Measurements from ENCODE around the gene ISM2.

Gene ISM2

DNA sequence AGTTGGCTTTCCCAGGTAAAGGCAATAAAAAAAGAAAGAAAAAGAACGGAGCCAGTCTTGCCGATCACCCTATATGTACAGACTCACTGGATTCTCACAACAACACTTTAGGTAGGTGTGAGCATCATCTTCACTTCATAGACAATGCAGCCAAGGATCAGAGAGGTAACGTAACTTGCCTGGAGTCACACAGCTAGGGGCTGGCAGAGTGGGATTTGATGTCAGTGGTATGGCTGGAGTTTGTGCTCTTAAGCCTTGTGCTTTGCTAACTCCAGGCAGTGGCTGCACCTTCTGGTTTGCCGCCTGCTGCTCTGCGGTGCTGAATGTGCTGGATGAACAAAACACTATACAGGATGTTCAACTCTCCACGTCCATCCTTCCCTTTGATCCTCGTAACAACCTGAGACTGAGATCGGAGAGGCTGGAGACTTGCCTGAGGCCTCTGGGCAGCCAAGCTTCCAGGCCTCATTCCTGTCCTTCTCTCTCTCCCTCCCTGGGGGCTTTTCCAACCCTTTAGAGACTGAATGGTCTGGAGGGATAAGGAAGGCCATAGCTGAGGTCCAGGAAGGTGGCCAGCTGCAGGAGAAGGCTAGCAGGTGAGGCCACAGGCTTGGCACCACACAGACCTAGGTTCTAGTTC, 8.1 kb downstream of the ISM2 start:
- Histone ChIP-seq H2AK5ac (ENCODE audit: low read length) (no peak overlapping the region), H4K8ac (ENCODE audit: low read depth, low read length) (no peak overlapping the region), H3K4me1 (ENCODE audit: control insufficient read depth in 1 of 2, insufficient read depth in 2 of 2, low read length in 2 of 2) (peaks cover 2% of the 10 kb centered on the region in 2 experiments), H3K79me1 (ENCODE audit: low read length) (no peaks in the 10 kb centered on the region), H2BK120ac (ENCODE audit: insufficient read depth, low read length, poor library complexity) (no peak overlapping the region), H4K12ac (ENCODE audit: low read depth, low read length) (no peak overlapping the region), H3K4ac (ENCODE audit: low read depth, low read length) (no peak overlapping the region), H3K27ac (ENCODE audit: low read depth, low read length) (no peak overlapping the region), H2BK5ac (ENCODE audit: low read depth, low read length, poor library complexity) (no peak overlapping the region), H3K27me3 (ENCODE audit: insufficient read depth, low read length) (no peaks in the 10 kb centered on the region), H3K36me3 (ENCODE audit: control insufficient read depth in 1 of 2, insufficient read depth in 2 of 2, low read length in 2 of 2) (no peaks in the 10 kb centered on the region), H3K4me3 (ENCODE audit: low read depth, low read length) (no peak overlapping the region), H3K18ac (ENCODE audit: low read length) (no peak overlapping the region), H4K91ac (ENCODE audit: low read depth, low read length) (no peak overlapping the region), H3K4me2 (ENCODE audit: low read length) (no peak overlapping the region), H3K9me3 (ENCODE audit: insufficient read depth, low read depth, low read length) (peaks cover under 1% of the 10 kb centered on the region), H3K14ac (ENCODE audit: low read length) (no peak overlapping the region), H3K9ac (ENCODE audit: low read length) (no peak overlapping the region), H3K23ac (ENCODE audit: low read length) (no peak overlapping the region), H3K79me2 (ENCODE audit: control insufficient read depth, insufficient read depth, low read length, poor library complexity) (no peaks in the 10 kb centered on the region), H2AFZ (ENCODE audit: insufficient read depth, low read length, poor library complexity) (no peak overlapping the region), H2BK12ac (ENCODE audit: low read length) (no peak overlapping the region)
- peak in 1 of 2 donors; percentile 62 for DNase-seq
- no CpG with 5 or more reads among the region's 8 CpGs for WGBS (ENCODE audit: extremely low coverage, insufficient coverage, insufficient read length)

- no peak overlapping the region for H2AFZ ChIP-seq (ENCODE audit: insufficient read depth, low read length, poor library complexity)
- H2BK12ac ChIP-seq (ENCODE audit: low read length), result no peak overlapping the region
- H2BK120ac ChIP-seq (ENCODE audit: insufficient read depth, low read length, poor library complexity), result no peak overlapping the region
- no CpG with 5 or more reads among the region's 6 CpGs for WGBS (ENCODE audit: extremely low coverage, insufficient coverage, insufficient read length)
- no peaks in the 10 kb centered on the region for H3K27me3 ChIP-seq (ENCODE audit: insufficient read depth, low read length)
- H3K4ac ChIP-seq (ENCODE audit: low read depth, low read length), result no peak overlapping the region
- H4K12ac ChIP-seq (ENCODE audit: low read depth, low read length), result no peak overlapping the region
- no peak overlapping the region for H3K4me2 ChIP-seq (ENCODE audit: low read length)
- no peak overlapping the region for H3K23ac ChIP-seq (ENCODE audit: low read length)
- H2BK5ac ChIP-seq (ENCODE audit: low read depth, low read length, poor library complexity), result no peak overlapping the region
- no peaks in the 10 kb centered on the region for H3K9me3 ChIP-seq (ENCODE audit: insufficient read depth, low read depth, low read length)
- DNase-seq, result no peak
- no peak overlapping the region for H3K14ac ChIP-seq (ENCODE audit: low read length)
- H4K91ac ChIP-seq (ENCODE audit: low read depth, low read length), result no peak overlapping the region
- no peaks in the 10 kb centered on the region for H3K36me3 ChIP-seq (ENCODE audit: control insufficient read depth in 1 of 2, insufficient read depth in 2 of 2, low read length in 2 of 2)
- H3K27ac ChIP-seq (ENCODE audit: low read depth, low read length), result no peak overlapping the region
- peaks cover 2% of the 10 kb centered on the region in 2 experiments for H3K4me1 ChIP-seq (ENCODE audit: control insufficient read depth in 1 of 2, insufficient read depth in 2 of 2, low read length in 2 of 2)
- H3K18ac ChIP-seq (ENCODE audit: low read length), result no peak overlapping the region
- no peak overlapping the region for H3K9ac ChIP-seq (ENCODE audit: low read length)
- H4K8ac ChIP-seq (ENCODE audit: low read depth, low read length), result no peak overlapping the region
- no peaks in the 10 kb centered on the region for H3K79me2 ChIP-seq (ENCODE audit: control insufficient read depth, insufficient read depth, low read length, poor library complexity)
- H3K79me1 ChIP-seq (ENCODE audit: low read length), result no peaks in the 10 kb centered on the region
- no peak overlapping the region for H2AK5ac ChIP-seq (ENCODE audit: low read length)
- H3K4me3 ChIP-seq (ENCODE audit: low read depth, low read length), result no peak overlapping the region
These were observed 9.6 kb downstream of the ISM2 start for GRCh38 chr14:77489041-77489440.

GRCh38 chr14:77488558-77488957, 10.1 kb downstream of the ISM2 start:
- H3K4me2 ChIP-seq (ENCODE audit: low read length), result no peak overlapping the region
- no peak overlapping the region for H2BK12ac ChIP-seq (ENCODE audit: low read length)
- no peaks in the 10 kb centered on the region for H3K79me2 ChIP-seq (ENCODE audit: control insufficient read depth, insufficient read depth, low read length, poor library complexity)
- no peaks in the 10 kb centered on the region for H3K27me3 ChIP-seq (ENCODE audit: insufficient read depth, low read length)
- H3K9me3 ChIP-seq (ENCODE audit: insufficient read depth, low read depth, low read length), result no peaks in the 10 kb centered on the region
- H3K27ac ChIP-seq (ENCODE audit: low read depth, low read length), result no peak overlapping the region
- H3K79me1 ChIP-seq (ENCODE audit: low read length), result no peaks in the 10 kb centered on the region
- no peak overlapping the region for H2BK120ac ChIP-seq (ENCODE audit: insufficient read depth, low read length, poor library complexity)
- H3K4me3 ChIP-seq (ENCODE audit: low read depth, low read length), result no peak overlapping the region
- H4K12ac ChIP-seq (ENCODE audit: low read depth, low read length), result no peak overlapping the region
- H2AK5ac ChIP-seq (ENCODE audit: low read length), result no peak overlapping the region
- H2BK5ac ChIP-seq (ENCODE audit: low read depth, low read length, poor library complexity), result no peak overlapping the region
- H3K9ac ChIP-seq (ENCODE audit: low read length), result no peak overlapping the region
- H3K36me3 ChIP-seq (ENCODE audit: control insufficient read depth in 1 of 2, insufficient read depth in 2 of 2, low read length in 2 of 2), result no peaks in the 10 kb centered on the region
- H3K23ac ChIP-seq (ENCODE audit: low read length), result no peak overlapping the region
- WGBS (ENCODE audit: extremely low coverage, insufficient coverage, insufficient read length), result no CpG with 5 or more reads among the region's 7 CpGs
- no peak for DNase-seq
- no peak overlapping the region for H3K18ac ChIP-seq (ENCODE audit: low read length)
- H3K4me1 ChIP-seq (ENCODE audit: control insufficient read depth in 1 of 2, insufficient read depth in 2 of 2, low read length in 2 of 2), result peaks cover 2% of the 10 kb centered on the region in 2 experiments
- no peak overlapping the region for H4K8ac ChIP-seq (ENCODE audit: low read depth, low read length)
- H3K4ac ChIP-seq (ENCODE audit: low read depth, low read length), result no peak overlapping the region
- no peak overlapping the region for H4K91ac ChIP-seq (ENCODE audit: low read depth, low read length)
- H3K14ac ChIP-seq (ENCODE audit: low read length), result no peak overlapping the region
- H2AFZ ChIP-seq (ENCODE audit: insufficient read depth, low read length, poor library complexity), result no peak overlapping the region

- Histone ChIP-seq H2BK5ac (ENCODE audit: low read depth, low read length, poor library complexity) (no peak overlapping the region), H3K36me3 (ENCODE audit: control insufficient read depth in 1 of 2, insufficient read depth in 2 of 2, low read length in 2 of 2) (no peaks in the 10 kb centered on the region), H3K18ac (ENCODE audit: low read length) (no peak overlapping the region), H2BK120ac (ENCODE audit: insufficient read depth, low read length, poor library complexity) (no peak overlapping the region), H3K4me2 (ENCODE audit: low read length) (no peak overlapping the region), H3K79me2 (ENCODE audit: control insufficient read depth, insufficient read depth, low read length, poor library complexity) (no peaks in the 10 kb centered on the region), H2BK12ac (ENCODE audit: low read length) (no peak overlapping the region), H3K79me1 (ENCODE audit: low read length) (no peaks in the 10 kb centered on the region), H3K9ac (ENCODE audit: low read length) (no peak overlapping the region), H3K4me3 (ENCODE audit: low read depth, low read length) (no peak overlapping the region), H3K27me3 (ENCODE audit: insufficient read depth, low read length) (no peaks in the 10 kb centered on the region), H2AFZ (ENCODE audit: insufficient read depth, low read length, poor library complexity) (no peak overlapping the region), H3K23ac (ENCODE audit: low read length) (no peak overlapping the region), H3K4ac (ENCODE audit: low read depth, low read length) (no peak overlapping the region), H3K27ac (ENCODE audit: low read depth, low read length) (no peak overlapping the region), H4K91ac (ENCODE audit: low read depth, low read length) (no peak overlapping the region), H2AK5ac (ENCODE audit: low read length) (no peak overlapping the region), H3K14ac (ENCODE audit: low read length) (no peak overlapping the region), H4K8ac (ENCODE audit: low read depth, low read length) (no peak overlapping the region), H3K9me3 (ENCODE audit: insufficient read depth, low read depth, low read length) (no peaks in the 10 kb centered on the region), H3K4me1 (ENCODE audit: control insufficient read depth in 1 of 2, insufficient read depth in 2 of 2, low read length in 2 of 2) (peaks cover 2 to 6% of the 10 kb centered on the region in 2 experiments), H4K12ac (ENCODE audit: low read depth, low read length) (no peak overlapping the region)
- peak in 1 of 2 donors; percentile 55 for DNase-seq
- WGBS (ENCODE audit: extremely low coverage, insufficient coverage, insufficient read length), result no CpG with 5 or more reads among the region's 7 CpGs
These were observed 12.5 kb downstream of the ISM2 start for GRCh38 chr14:77485901-77486678.

Measured in trophoblast cell (in vitro differentiated cells and primary cell).